Urinary bladder (tissue), 4 donors: ENCODE results near the gene PPP2R1B. TPM values are rescaled to one million over a fixed set of nuclear protein-coding genes. Genes with fewer than 3 reads are reported as not detected.

Experiments
- DNase-seq: peaks from one replicate; pipeline ENCODE4 v3.0.0-alpha.2; 2015; ENCODE audit errors: extremely low spot score
- H3K27ac ChIP-seq: one replicate; pipeline ENCODE4 v1.5.1; 2013; ENCODE audit warnings: low read depth, mild to moderate bottlenecking, moderate library complexity
- H3K36me3 ChIP-seq: one replicate; pipeline ENCODE4 v1.6.1; 2013; ENCODE audit warnings: mild to moderate bottlenecking, moderate library complexity; ENCODE audit not compliant: insufficient read depth
- H3K4me1 ChIP-seq: one replicate; pipeline ENCODE4 v1.6.1; 2013; ENCODE audit warnings: mild to moderate bottlenecking, moderate library complexity; ENCODE audit not compliant: insufficient read depth
- H3K4me3 ChIP-seq: one replicate; pipeline ENCODE4 v1.5.1; 2013; ENCODE audit warnings: low read depth, low read length
- WGBS: extraction: QIAGEN DNeasy Blood & Tissue Kit; methylation state at CpG from one replicate; pipeline ENCODE4 v1.1.7; 2013; 5-methylcytosine and 5-hydroxymethylcytosine counted together
- polyA plus RNA-seq: library from polyadenylated mRNA; stranded (reverse); fragments of 200-250 nt; gene quantifications from one replicate; pipeline ENCODE4 v1.2.3, GENCODE V29; 2013
- total RNA-seq: library from RNA; depleted of rRNA; stranded (reverse); fragments of >200 nt; gene quantifications from one replicate; pipeline ENCODE4 v1.2.3, GENCODE V29; 2014
- donor health status: healthy with polysubstance abuse.
- donor health status: healthy.

PPP2R1B gene
- total and polyA plus RNA-seq, 2 donors, result 6.8 to 22.7 TPM

DNA sequence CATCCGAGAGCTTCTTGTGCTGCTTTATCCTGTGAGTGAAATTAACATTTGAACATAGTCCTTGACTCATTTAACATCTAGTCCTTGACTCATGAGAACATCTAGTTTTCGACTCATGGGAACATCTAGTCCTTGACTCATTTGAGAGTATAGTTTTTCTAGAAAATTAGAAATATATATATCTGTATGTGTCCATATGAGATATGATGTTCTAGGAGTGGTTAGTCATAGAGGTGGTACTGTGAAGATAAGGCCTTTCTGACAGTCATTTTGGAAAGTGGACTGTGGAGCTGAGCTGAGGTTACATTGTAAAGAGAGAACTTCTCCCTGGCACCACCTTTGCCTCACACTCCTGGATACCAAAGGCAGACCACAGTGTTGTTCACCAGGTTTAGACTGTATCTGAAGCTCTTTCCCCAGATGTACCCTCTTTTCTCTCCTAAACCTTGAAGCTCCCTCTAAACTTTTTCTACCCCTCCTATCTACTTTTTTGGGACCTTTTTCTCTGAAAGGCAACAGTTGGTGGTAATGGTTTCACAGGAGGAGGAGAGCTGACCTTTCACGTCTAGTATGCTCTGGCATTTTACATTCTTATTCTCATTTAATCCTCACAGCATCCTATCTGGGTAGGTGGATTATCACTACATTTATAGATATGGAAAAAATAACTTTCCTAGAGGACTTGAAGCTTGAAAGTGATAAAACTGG is 67.2 kb downstream of the PPP2R1B start:
- H3K36me3 ChIP-seq, result no peaks in the 10 kb centered on the region
- no peak overlapping the region for H3K27ac ChIP-seq
- 97% methylated on average over 3 of the region's 3 CpGs for WGBS
- DNase-seq, result no peak
- H3K4me1 ChIP-seq, result no peaks in the 10 kb centered on the region
- no peak overlapping the region for H3K4me3 ChIP-seq

DNA sequence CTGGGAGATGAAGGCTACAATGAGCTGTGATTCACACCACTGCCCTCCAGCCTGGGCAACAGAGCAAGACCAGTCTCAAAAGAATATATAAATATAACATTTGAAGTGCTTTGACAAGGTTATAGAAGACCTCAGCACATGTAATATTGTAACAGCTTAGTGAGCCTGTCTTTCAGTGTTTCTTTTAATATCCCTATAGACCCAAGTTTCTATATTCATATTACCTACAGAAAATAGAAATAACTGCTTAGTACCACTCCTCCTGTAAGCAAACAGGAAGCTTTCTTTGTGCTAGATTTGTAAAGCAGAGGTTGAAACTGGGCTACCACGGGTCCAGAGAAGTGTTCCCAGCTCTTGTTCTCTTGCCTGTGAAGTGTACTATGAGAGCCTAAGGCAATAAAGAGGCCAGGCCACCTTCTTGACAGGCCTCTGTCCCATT is 68.2 kb downstream of the PPP2R1B start:
- 61% methylated on average over 1 of the region's 1 CpG for WGBS
- H3K27ac ChIP-seq, result no peak overlapping the region
- no peaks in the 10 kb centered on the region for H3K4me1 ChIP-seq
- no peak for DNase-seq
- no peak overlapping the region for H3K4me3 ChIP-seq
- H3K36me3 ChIP-seq, result no peaks in the 10 kb centered on the region

DNA sequence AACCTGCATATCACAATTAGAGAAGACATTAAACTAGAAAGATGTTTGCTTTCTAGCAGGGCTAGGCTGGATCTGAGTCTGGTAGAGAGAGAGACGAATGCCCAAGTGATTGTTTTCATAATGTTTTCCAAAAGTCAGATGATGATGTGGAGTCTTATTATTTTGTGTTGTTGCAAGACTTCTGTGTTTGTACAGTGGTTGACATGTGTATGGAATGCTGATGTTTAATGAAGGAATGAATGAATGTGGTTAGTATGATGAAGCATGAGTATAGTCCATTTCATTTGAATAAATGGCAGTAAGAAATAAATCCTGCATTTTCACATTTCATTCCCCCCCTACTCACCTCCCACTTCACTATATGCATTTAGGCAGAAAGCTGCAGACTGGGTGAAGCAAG is 69.6 kb downstream of the PPP2R1B start:
- 60% methylated on average over 1 of the region's 1 CpG for WGBS
- no peak overlapping the region for H3K27ac ChIP-seq

DNA sequence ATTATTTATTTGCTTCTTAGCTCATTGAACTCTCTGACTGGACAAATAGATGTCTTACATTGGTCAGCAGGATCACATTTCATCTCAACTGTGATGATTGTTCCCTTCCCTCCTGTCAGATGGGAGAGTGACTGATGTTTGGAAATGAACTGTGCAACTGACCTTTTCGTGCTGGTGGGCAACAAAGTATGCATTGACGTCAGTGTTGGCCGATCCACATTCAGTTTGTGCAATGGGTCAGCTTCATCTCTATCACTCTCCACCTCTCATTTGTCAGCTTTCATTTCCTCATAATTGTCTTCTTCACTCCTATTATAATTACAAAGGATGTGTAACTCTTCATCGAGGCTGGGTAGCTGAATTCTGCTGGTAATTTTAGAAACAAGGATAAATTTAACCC is 71.3 kb downstream of the PPP2R1B start:
- Histone ChIP-seq H3K27ac (no peak overlapping the region), H3K36me3 (no peaks in the 10 kb centered on the region), H3K4me3 (no peak overlapping the region), H3K4me1 (no peaks in the 10 kb centered on the region)
- 61% methylated on average over 4 of the region's 4 CpGs for WGBS
- no peak for DNase-seq

More for the DNA sequence above, 69.6 kb downstream of the PPP2R1B start:
- no peak overlapping the region for H3K4me3 ChIP-seq
- H3K4me1 ChIP-seq, result no peaks in the 10 kb centered on the region
- DNase-seq, result no peak
- no peaks in the 10 kb centered on the region for H3K36me3 ChIP-seq

DNA sequence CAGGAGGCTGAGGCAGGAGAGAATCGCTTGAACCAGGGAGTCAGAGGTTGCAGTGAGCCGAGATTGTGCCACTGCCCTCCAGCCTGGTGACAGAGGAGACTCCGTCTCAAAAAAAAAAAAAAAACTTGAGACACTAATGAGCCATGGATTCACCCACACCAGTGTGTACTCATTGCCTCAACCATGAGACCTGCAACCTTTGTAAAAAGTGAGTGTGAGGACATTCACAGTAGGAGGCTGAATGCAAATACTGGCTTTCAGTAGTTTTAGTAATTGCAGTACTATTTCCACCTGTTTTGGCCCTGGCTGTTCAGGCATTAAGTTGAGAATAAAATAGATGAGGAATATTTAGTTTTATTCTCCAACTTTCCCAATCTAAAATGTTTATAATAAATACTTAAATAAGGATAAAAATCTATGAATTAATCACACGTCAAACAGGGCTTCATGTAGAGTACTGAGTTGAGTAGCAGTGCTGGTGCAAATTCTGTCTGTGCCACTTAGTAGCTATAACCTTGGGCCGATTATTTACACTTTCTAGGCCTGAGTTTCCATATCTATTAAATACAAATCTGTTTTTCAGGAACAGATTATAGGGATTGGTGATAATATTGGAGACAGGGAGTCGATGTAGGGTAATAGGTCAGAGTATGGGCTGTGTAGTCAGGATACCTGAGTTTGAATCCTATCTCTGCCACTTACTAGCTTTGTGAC is 72.8 kb downstream of the PPP2R1B start:
- Histone ChIP-seq H3K36me3 (peaks cover 2% of the 10 kb centered on the region), H3K27ac (no peak overlapping the region), H3K4me3 (no peak overlapping the region), H3K4me1 (no peaks in the 10 kb centered on the region)
- WGBS, result 87% methylated on average over 6 of the region's 6 CpGs
- no peak for DNase-seq

DNA sequence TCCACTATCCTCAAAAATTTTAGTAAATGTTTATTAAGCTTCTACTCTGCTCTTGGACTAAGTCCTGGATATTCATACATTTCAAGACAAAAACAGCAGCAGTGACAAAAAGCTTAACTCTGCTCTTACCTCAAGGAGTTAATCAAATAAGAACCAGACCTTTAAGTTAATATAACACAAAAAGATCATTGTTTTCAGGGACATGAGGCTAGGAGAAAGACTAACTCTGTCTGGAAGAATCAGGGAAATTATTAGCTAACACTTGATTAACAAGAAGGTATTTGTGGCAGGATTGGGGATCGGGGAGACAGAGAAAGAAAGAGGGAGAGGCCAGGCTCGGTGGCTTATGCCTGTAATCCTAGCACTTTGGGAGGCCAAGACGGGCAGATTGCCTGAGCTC is 74.4 kb downstream of the PPP2R1B start:
- H3K4me3 ChIP-seq, result no peak overlapping the region
- no peak for DNase-seq
- WGBS, result 79% methylated on average over 3 of the region's 3 CpGs

DNA sequence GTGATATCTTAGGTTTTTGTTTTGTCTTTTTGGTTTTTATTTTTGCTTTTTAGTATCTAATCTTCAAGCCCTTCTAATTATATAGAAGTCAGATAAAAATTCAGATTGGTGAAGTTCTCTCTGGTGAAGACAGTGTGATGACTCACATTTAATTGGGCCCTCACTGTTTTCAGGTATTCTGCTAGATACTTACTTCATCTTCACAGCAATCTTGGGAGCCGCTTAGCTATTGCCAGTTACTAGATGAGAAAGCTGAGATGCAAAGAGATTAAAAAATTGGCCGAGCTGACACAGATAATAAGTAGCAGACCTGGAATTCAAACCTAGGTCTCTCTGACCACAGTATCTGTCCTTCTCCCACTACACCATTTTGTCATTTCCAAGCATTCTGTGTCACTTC is 75.0 kb downstream of the PPP2R1B start:
- WGBS, result 94% methylated on average over 2 of the region's 2 CpGs
- Histone ChIP-seq H3K4me3 (no peak overlapping the region), H3K4me1 (no peaks in the 10 kb centered on the region), H3K27ac (no peak overlapping the region), H3K36me3 (peaks cover 2% of the 10 kb centered on the region)
- DNase-seq, result no peak

More for the DNA sequence above, 74.4 kb downstream of the PPP2R1B start:
- Histone ChIP-seq H3K4me1 (no peaks in the 10 kb centered on the region), H3K27ac (no peak overlapping the region), H3K36me3 (peaks cover 2% of the 10 kb centered on the region)

DNA sequence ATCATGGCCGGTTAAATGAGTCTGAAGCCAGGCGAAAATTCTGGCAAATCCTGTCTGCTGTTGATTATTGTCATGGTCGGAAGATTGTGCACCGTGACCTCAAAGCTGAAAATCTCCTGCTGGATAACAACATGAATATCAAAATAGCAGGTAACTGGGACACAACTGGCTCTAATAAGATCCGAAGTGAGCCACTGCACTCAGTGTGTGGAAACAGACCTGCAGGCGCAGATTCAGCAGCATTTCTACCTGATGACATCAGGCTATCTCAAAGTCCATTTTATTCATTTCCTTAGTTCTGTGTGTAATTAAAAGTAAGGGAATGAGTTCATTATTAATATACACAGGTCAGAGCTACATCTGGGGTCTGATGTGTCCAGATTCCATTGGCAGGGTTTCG is 78.2 kb downstream of the PPP2R1B start:
- WGBS, result 96% methylated on average over 7 of the region's 7 CpGs
- DNase-seq, result no peak
- peaks cover 4% of the 10 kb centered on the region for H3K36me3 ChIP-seq
- no peak overlapping the region for H3K27ac ChIP-seq
- H3K4me1 ChIP-seq, result no peaks in the 10 kb centered on the region
- H3K4me3 ChIP-seq, result no peak overlapping the region

DNA sequence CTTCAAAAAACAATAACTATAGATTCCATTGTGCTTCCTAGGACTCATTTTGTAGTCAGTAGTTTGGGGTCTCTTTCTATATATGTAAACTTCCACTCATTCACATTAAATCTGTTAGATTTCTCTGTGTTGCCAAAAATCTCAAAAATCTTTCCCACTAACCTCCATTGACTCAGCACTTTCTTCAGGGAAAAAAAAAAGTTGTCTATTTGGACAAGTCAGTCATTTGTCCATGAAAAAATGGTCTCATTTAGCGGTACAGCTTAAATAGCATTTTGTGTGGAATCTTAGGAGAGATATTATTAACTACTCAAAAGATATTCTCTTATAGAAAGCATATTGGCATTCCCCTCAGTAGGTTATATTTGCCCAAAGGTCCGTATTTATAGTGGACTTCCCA is 81.9 kb downstream of the PPP2R1B start:
- H3K4me3 ChIP-seq, result no peak overlapping the region
- H3K36me3 ChIP-seq, result peaks cover 4% of the 10 kb centered on the region
- 94% methylated on average over 2 of the region's 2 CpGs for WGBS
- peak overlapping the region; percentile 2 for H3K27ac ChIP-seq
- no peak for DNase-seq
- no peaks in the 10 kb centered on the region for H3K4me1 ChIP-seq

DNA sequence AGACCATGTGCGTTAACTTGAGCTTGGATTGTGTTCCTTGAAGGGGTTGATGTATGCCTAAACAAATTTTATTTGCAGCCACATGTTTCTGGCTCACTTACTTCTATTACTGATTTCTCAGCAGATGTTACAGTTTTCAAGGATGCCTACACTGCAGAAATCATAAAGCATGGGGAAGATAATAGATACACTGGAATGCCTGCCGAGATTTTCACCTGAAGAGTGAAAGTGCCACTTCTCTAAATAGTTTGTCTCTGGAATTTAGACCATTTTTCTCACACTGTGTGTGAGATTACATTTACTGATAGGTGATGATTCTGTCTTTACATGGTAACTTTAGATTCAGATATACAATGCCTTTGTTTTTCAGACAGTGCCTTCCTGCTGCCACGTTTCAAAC is 82.4 kb downstream of the PPP2R1B start:
- Histone ChIP-seq H3K4me1 (no peaks in the 10 kb centered on the region), H3K27ac (peak overlapping the region; percentile 2), H3K36me3 (peaks cover 2% of the 10 kb centered on the region), H3K4me3 (no peak overlapping the region)
- WGBS, result 87% methylated on average over 3 of the region's 3 CpGs
- no peak for DNase-seq

DNA sequence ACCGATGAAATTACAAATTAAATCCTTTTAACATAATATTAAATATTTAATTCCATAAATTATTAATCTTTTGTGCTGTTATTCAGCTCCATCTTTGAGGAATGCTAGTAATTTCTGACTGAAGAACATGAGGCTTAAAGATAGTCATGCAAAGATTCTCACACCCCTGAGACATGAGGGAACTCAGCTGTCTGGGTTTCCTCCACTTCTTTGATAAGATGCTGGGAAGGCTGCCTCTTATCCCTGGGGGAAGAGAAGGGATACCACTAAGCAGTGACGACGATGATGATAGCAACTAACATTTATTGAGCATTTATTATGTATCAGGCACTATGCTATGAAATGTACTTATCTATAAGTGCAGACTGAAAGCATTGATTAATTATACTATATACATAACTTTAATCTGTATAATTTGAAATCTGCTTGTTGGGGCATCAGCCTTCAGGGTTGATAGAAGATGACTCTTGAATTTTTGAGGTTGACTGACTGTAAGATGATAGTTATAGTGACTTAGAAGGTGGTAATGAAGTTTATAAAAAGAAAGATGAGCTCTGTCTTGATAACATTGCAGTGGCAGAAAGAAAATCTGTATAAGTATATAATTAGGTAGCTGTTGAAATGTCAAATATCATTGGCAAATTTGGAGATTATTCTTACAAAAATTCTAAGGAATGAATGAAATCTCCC is 85.6 kb downstream of the PPP2R1B start:
- Histone ChIP-seq H3K27ac (no peak overlapping the region), H3K4me3 (no peak overlapping the region), H3K4me1 (no peaks in the 10 kb centered on the region), H3K36me3 (peaks cover 2% of the 10 kb centered on the region)
- DNase-seq, result no peak
- 81% methylated on average over 3 of the region's 3 CpGs for WGBS
